Activated naive CD4-positive, alpha-beta T cell treated with anti-CD3 and anti-CD28 coated beads, Interleukin-2, amount 10 ng/mL, durations not matched to agents 7 days and 5 days (primary cell): Measurements from ENCODE around the gene AXIN1.

Experiments used
- CTCF ChIA-PET: fragments of 350-600 bp; sonication (Branson Sonifier 250); formaldehyde crosslinking; loops from one replicate; lab custom pipeline; 2021; ENCODE audit warnings: antibody characterized with exemption; lab: Charles Lee
- DNase-seq: peaks from one replicate; pipeline ENCODE4 v3.0.0-alpha.2; 2020
- H3K27ac Mint-ChIP-seq: one replicate; pipeline ENCODE4 v1.8.0; 2021; ENCODE audit warnings: mild to moderate bottlenecking, moderate library complexity, mixed read lengths
- H3K27me3 Mint-ChIP-seq: one replicate; pipeline ENCODE4 v1.8.0; 2021; ENCODE audit warnings: mild to moderate bottlenecking, mixed read lengths
- H3K36me3 Mint-ChIP-seq: one replicate; pipeline ENCODE4 v1.8.0; 2021; ENCODE audit warnings: mixed read lengths
- H3K4me1 Mint-ChIP-seq: one replicate; pipeline ENCODE4 v1.8.0; 2021; ENCODE audit warnings: mixed read lengths
- H3K4me3 Mint-ChIP-seq: one replicate; pipeline ENCODE4 v1.8.0; 2021; ENCODE audit warnings: mild to moderate bottlenecking, moderate library complexity, mixed read lengths
- H3K9me3 Mint-ChIP-seq: one replicate; pipeline ENCODE4 v1.8.0; 2021; ENCODE audit warnings: mixed read lengths

Gene AXIN1, protein sequence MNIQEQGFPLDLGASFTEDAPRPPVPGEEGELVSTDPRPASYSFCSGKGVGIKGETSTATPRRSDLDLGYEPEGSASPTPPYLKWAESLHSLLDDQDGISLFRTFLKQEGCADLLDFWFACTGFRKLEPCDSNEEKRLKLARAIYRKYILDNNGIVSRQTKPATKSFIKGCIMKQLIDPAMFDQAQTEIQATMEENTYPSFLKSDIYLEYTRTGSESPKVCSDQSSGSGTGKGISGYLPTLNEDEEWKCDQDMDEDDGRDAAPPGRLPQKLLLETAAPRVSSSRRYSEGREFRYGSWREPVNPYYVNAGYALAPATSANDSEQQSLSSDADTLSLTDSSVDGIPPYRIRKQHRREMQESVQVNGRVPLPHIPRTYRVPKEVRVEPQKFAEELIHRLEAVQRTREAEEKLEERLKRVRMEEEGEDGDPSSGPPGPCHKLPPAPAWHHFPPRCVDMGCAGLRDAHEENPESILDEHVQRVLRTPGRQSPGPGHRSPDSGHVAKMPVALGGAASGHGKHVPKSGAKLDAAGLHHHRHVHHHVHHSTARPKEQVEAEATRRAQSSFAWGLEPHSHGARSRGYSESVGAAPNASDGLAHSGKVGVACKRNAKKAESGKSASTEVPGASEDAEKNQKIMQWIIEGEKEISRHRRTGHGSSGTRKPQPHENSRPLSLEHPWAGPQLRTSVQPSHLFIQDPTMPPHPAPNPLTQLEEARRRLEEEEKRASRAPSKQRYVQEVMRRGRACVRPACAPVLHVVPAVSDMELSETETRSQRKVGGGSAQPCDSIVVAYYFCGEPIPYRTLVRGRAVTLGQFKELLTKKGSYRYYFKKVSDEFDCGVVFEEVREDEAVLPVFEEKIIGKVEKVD

DNA sequence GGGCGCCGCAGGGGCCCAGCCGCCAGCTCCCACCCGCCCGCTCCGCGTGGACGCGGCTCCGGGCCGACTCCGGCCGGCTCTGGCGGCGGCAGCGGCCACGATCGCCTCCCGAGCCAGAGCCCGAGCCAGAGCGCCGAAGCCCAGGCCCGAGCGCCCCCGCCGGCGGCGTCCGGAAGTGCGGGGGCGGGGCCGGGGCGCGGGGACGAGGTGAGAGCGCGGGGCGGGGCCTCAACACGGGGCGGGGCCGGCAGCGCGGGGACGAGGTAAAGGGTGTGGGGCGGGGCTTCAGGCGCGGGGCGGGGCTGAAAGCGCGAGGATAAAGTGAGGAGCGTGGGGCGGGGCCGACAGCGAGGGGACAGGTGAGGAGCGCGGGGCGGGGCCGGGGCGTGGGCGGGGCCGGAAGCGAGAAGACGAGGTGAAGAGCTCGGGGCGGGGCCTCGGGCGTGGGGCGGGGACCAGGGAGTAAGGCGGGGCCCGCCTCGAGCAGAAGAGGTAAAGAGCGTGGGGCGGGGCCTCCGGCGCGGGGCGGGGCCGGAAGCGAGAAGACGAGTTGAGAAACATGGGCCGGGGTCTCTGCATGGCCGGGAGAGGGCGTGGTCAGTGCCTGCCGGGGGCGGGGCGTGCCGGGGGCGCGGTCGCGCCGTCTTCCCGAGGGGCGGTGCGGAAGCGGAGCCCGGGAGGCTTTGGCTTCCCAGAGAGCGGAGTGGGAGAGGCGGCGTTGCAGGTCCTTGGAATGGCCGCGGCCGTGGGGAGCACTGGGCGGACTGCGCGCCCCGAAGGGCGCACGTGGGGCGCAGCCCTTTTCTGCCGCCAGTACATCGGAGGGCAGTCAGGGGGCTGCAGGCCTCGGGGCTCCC lies at the start of gene AXIN1:
TSS of gene AXIN1 (minus strand) at position 177 of the 857 bp plus-strand sequence. CDS start 5,698 bp downstream, outside the sequence.
- Mint-ChIP-seq H3K4me1 (peaks cover 53% of the 10 kb centered on the region), H3K9me3 (no peaks in the 10 kb centered on the region), H3K36me3 (peaks cover 8% of the 10 kb centered on the region), H3K4me3 (peak within 1 kb of the TSS; percentile 93), H3K27ac (peak within 1 kb of the TSS; percentile 89), H3K27me3 (peaks cover 4% of the 10 kb centered on the region)
- DNase-seq: peak; percentile 100
- CTCF ChIA-PET: interaction anchor here (1.1 kb wide), 1 partner anchor 125 kb away, joined by 3 read pairs; no protein-coding TSS in a partner anchor

DNA sequence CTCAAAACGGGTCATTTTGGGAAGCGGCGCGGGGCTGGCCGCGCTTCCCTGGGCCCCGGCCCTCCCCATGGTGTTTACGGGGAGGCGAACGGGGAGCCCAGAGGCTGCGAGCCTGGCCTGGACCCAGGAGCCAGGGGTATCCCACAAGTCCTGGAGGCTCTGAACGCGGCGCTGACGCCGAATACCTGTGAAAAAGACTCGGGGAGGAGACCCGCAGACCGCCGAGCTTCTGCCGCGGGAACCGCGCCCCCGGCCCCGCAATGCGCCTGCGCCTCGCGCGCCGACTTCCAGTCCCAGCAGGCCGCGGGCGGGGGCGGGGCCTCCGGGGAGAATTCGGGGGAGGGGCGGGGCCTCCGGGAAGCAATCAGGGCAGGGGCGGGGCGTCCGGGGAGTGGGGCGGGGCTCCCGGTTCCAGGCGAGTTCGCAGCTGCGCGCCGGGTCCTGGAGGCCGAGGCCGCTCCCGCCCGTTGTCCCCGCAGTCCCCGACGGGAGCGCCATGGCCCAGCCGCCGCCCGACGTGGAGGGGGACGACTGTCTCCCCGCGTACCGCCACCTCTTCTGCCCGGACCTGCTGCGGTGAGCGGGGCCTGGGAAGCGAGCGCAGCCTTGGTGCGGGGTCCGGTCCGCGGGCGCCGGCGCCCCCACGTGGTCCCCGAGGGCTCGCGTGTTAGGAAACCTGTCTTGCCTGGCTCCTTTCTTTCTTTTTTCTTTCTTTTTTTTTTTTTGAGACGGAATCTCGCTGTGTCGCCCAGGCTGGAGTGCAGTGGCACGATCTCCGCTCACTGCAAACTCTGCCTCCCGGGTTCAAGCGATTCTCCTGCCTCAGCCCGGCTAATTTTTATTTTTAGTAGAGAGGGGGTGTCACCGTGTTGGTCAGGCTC lies 49.2 kb upstream of the AXIN1 start, which contains the start of gene DECR2:
TSS of gene DECR2 (plus strand) at position 418 of the 881 bp plus-strand sequence. CDS start at position 497, 79 bp downstream.
- CTCF ChIA-PET: interaction anchor here (1.1 to 1.3 kb wide), 2 partner anchors 19 to 94 kb away, joined by 3 to 4 read pairs; no protein-coding TSS in a partner anchor
- peak; percentile 98 for DNase-seq

DNA sequence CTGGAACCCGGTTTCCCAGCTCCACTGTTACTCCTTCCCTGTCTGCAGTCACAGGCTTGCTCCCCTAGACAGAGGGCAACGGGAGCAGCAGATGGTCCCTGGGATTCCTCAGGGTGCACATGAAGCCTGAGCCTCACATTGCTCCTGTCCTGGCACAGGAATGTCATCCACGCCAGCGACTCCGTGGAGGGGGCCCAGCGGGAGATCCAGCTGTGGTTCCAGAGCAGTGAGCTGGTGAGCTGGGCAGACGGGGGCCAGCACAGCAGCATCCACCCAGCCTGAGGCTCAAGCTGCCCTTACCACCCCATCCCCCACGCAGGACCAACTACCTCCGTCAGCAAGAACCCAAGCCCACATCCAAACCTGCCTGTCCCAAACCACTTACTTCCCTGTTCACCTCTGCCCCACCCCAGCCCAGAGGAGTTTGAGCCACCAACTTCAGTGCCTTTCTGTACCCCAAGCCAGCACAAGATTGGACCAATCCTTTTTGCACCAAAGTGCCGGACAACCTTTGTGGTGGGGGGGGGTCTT lies 47.6 kb upstream of the AXIN1 start:
- CTCF ChIA-PET: interaction anchor here (1.0 kb wide), 1 partner anchor 334 kb away, joined by 3 read pairs; no protein-coding TSS in a partner anchor
- peaks cover 18% of the 10 kb centered on the region for H3K27me3 Mint-ChIP-seq

More for the DNA sequence above, 49.2 kb upstream of the AXIN1 start, which contains the start of gene DECR2:
- Mint-ChIP-seq H3K27me3 (peaks cover 9% of the 10 kb centered on the region), H3K9me3 (no peaks in the 10 kb centered on the region), H3K4me1 (peaks cover 26% of the 10 kb centered on the region), H3K36me3 (peaks cover 1% of the 10 kb centered on the region), H3K4me3 (peak within 1 kb of the TSS; percentile 81), H3K27ac (peak within 1 kb of the TSS; percentile 92)

DNA sequence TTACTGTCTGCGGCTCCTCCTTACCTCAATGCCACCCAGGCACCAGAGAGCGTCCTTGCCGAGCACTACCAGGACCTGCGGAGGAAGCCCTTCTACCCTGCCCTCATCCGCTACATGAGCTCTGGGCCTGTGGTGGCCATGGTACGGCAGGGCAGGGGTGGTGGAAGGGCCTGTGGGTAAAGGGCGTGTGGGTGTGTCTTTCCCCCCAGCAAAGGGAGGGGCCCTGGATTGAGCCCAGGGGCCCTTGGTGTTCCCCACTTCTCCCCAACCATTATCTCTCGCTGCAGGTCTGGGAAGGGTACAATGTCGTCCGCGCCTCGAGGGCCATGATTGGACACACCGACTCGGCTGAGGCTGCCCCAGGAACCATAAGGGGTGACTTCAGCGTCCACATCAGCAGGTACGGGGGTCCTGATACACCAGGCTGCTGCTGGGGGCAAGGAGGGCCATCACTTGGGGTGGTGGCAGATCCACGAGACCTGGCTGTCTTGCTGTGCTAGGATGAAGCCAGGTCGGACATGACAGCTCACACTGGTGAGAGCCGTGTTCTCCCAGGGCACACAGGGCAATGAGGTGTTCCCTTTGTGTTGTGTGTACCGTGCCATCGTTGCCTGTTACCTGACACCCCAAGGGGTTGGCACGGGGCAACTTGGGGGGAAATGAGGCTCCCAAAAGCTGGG lies 47.0 kb upstream of the AXIN1 start:
- Mint-ChIP-seq H3K9me3 (no peaks in the 10 kb centered on the region), H3K4me1 (peaks cover 34% of the 10 kb centered on the region), H3K27ac (no peak overlapping the region), H3K27me3 (peaks cover 18% of the 10 kb centered on the region), H3K36me3 (peaks cover 1% of the 10 kb centered on the region), H3K4me3 (peak overlapping the region; percentile 37)
- CTCF ChIA-PET: interaction anchor here (1.0 kb wide), 1 partner anchor 334 kb away, joined by 3 read pairs; no protein-coding TSS in a partner anchor
- no peak for DNase-seq

More for the DNA sequence above, 47.6 kb upstream of the AXIN1 start:
- Mint-ChIP-seq H3K36me3 (peaks cover 1% of the 10 kb centered on the region), H3K4me3 (peak overlapping the region; percentile 81), H3K4me1 (peaks cover 34% of the 10 kb centered on the region), H3K27ac (peak overlapping the region; percentile 92), H3K9me3 (no peaks in the 10 kb centered on the region)
- DNase-seq: no peak

DNA sequence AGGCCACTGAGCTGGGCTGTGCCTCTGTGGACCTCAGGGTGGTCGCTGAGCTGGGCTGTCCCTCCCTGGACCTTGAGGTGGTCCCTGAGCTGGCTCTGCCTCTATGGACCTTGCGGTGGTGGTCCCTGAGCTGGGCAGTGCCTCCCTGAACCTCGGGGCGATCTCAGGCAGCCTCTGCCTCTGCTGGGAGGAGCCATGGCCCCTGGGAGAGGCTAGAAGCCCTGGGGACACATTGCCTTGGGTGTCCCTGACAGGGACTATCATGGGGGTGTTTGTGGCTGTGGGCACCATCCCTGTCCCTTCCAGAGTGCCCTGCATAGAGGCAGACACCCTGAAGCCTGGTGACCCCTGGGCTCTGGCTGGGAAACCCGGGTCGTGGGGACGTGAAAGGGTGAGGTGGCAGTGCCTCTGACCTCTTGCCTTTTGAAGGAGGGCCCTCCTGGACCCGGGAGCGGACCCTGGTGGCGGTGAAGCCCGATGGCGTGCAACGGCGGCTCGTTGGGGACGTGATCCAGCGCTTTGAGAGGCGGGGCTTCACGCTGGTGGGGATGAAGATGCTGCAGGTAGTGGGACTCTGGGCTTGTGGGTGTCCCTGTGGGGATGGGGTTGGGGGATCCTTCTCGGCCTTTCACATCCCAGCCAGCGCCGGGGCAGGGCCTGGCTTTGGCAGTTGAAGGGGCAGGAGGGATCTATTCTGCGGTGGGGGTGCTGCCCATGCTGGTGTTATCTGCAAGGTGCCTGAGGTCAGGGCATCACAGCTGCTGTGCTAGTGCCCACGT lies 46.2 kb upstream of the AXIN1 start:
- Mint-ChIP-seq H3K27me3 (peaks cover 18% of the 10 kb centered on the region), H3K9me3 (no peaks in the 10 kb centered on the region), H3K4me3 (peak overlapping the region; percentile 64), H3K27ac (peak overlapping the region; percentile 5), H3K36me3 (peaks cover 1% of the 10 kb centered on the region), H3K4me1 (peaks cover 34% of the 10 kb centered on the region)
- CTCF ChIA-PET: no interaction called here
- no peak for DNase-seq

DNA sequence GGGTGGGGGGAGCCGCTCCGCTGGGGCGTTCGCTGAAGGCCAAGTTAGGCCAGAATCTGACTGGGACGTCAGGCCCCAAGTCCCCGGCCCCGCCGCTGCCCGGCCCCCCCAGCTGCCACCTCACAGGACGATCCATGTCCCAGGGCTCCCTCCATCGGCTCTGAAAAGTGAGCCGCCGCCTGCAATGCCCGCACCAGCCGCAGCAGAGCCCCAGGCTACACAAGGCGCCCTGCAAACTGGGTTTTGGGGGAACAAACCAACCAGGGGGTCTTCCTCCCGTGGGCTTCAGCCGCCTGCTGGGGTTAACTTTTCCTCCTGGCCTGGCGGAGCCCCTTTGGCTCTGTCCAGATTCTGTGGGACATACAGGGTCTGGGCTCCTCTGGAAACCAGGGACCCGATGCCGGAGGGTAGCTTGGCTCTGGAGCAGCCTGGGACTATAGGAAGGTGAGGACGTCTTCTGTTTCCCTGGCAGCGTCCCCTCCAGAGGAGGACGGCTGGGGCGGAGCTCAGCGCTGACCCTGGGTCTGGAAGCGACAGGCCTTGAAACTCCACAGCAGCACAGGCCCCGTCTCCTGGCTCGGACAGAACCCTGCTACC lies 45.3 kb upstream of the AXIN1 start:
- Mint-ChIP-seq H3K4me3 (peak overlapping the region; percentile 64), H3K36me3 (peaks cover 1% of the 10 kb centered on the region), H3K4me1 (peaks cover 34% of the 10 kb centered on the region), H3K27me3 (peaks cover 18% of the 10 kb centered on the region), H3K27ac (peak overlapping the region; percentile 37), H3K9me3 (no peaks in the 10 kb centered on the region)
- CTCF ChIA-PET: no interaction called here
- peak; percentile 57 for DNase-seq

DNA sequence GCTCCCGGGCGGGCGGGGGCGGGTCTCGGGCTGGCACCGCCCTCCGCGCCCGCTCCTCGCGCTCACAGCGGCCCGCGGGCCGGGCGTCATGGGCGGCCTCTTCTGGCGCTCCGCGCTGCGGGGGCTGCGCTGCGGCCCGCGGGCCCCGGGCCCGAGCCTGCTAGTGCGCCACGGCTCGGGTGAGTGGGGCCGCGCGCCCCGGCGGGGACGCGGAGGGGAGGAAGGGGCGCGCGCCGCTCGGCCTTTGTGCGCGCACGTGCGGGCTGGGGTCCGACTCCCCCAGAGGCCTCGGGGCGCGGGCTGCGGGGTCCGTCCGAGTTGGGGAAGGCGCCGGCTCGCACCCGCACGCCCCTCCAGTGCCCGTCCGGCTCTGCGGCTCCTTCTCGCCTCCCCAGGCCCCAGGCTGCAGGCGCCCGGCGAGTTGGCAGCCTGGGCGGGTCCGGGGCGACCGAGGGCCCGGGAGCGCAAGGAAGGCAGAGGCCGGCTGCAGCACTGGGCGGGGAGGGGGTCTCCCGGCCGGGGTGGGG lies 44.7 kb upstream of the AXIN1 start, which contains the start of gene NME4:
TSS of gene NME4 (plus strand) at position 65 of the 527 bp plus-strand sequence. CDS start at position 89, 24 bp downstream.
- H3K27ac Mint-ChIP-seq: peak within 1 kb of the TSS; percentile 37
- peaks cover 18% of the 10 kb centered on the region for H3K27me3 Mint-ChIP-seq
- DNase-seq: peak; percentile 56
- CTCF ChIA-PET: interaction anchor here (0.6 kb wide), 1 partner anchor 12 kb away, joined by 3 read pairs; no protein-coding TSS in a partner anchor
- H3K4me3 Mint-ChIP-seq: peak within 1 kb of the TSS; percentile 81
- H3K9me3 Mint-ChIP-seq: no peaks in the 10 kb centered on the region
- H3K4me1 Mint-ChIP-seq: peaks cover 34% of the 10 kb centered on the region
- H3K36me3 Mint-ChIP-seq: peaks cover 1% of the 10 kb centered on the region

DNA sequence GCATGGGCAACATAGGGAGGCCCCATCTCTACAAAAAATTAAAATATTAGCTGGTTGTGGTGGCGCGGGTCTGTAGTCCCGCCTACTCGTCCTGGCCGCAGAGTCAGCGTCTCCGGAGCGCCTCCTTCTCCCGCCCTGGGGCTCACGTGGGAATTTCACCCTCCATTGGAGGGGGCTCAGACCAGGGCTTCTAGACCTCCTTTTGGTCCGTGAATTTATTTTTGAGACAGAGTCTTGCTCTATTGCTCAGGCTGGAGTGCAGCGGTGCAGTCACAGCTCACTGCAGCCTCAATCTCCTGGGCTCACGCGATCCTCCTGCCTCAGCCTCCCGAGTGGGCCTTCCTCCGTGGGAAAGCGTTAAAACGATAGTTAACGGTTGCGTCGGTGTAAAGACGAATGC lies 44.1 kb upstream of the AXIN1 start:
- Mint-ChIP-seq H3K27ac (no peak overlapping the region), H3K36me3 (peaks cover 5% of the 10 kb centered on the region), H3K4me1 (peaks cover 38% of the 10 kb centered on the region), H3K27me3 (peaks cover 18% of the 10 kb centered on the region), H3K9me3 (peaks cover 5% of the 10 kb centered on the region), H3K4me3 (peak overlapping the region; percentile 81)
- CTCF ChIA-PET: interaction anchor here (0.6 kb wide), 1 partner anchor 12 kb away, joined by 3 read pairs; no protein-coding TSS in a partner anchor
- DNase-seq: no peak

DNA sequence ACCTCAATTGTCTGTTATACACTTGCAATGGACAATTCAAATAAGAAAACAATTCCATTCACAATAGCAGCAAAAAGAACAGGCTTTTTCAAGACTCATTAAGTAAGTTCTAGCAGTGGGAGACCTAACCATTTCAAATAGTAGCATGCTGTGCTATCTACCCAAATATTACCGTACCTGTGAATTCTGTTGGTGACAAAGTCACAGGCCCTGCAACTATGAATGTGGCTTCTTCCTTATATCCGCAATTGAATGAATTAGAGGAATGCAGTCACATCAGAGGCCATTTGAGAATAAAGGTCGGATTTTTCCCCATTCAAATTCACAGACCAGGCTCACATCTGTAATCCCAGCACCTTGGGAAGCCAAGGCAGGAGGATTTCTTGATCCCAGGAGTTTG lies 43.7 kb upstream of the AXIN1 start:
- DNase-seq: no peak
- peak overlapping the region; percentile 26 for H3K27ac Mint-ChIP-seq
- peak overlapping the region; percentile 81 for H3K4me3 Mint-ChIP-seq
- peaks cover 5% of the 10 kb centered on the region for H3K9me3 Mint-ChIP-seq
- H3K4me1 Mint-ChIP-seq: peaks cover 39% of the 10 kb centered on the region
- CTCF ChIA-PET: no interaction called here
- peaks cover 18% of the 10 kb centered on the region for H3K27me3 Mint-ChIP-seq
- H3K36me3 Mint-ChIP-seq: peaks cover 5% of the 10 kb centered on the region

DNA sequence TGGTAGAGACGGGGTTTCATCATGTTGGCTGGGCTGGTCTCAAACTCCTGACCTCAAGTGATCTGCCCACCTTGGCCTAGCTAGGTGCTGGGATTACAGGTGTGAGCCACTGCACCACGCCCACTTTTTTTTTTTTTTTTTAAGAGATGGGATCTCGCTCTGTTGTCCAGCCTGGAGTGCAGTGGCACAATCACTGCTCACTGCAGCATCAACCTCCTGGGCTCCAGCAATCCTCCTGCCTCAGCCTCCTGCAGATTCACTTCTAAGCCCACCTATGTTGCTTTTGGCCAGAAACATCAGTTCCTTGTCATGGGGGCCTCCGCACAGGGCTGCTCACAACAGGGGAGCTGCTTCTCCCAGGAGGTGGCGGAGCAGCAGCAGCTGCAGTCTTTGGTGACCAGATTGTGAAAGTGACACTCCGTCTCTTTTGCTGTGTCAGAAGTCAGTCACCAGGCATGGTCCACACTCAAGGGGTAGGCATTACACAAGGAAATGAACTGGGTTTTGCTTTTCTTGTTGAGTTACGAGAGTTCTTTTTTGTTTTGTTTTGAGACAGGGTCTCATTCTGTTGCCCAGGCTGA lies 40.0 kb upstream of the AXIN1 start:
- H3K27ac Mint-ChIP-seq: no peak overlapping the region
- peaks cover 18% of the 10 kb centered on the region for H3K4me1 Mint-ChIP-seq
- H3K4me3 Mint-ChIP-seq: no peak overlapping the region
- H3K36me3 Mint-ChIP-seq: peaks cover 4% of the 10 kb centered on the region
- CTCF ChIA-PET: interaction anchor here (1.3 to 1.4 kb wide), 2 partner anchors 9 to 103 kb away, joined by 3 to 8 read pairs; no protein-coding TSS in a partner anchor
- peaks cover 20% of the 10 kb centered on the region for H3K27me3 Mint-ChIP-seq
- no peak for DNase-seq
- peaks cover 5% of the 10 kb centered on the region for H3K9me3 Mint-ChIP-seq
